ENCODE results near the gene SSBP3.

DNA sequence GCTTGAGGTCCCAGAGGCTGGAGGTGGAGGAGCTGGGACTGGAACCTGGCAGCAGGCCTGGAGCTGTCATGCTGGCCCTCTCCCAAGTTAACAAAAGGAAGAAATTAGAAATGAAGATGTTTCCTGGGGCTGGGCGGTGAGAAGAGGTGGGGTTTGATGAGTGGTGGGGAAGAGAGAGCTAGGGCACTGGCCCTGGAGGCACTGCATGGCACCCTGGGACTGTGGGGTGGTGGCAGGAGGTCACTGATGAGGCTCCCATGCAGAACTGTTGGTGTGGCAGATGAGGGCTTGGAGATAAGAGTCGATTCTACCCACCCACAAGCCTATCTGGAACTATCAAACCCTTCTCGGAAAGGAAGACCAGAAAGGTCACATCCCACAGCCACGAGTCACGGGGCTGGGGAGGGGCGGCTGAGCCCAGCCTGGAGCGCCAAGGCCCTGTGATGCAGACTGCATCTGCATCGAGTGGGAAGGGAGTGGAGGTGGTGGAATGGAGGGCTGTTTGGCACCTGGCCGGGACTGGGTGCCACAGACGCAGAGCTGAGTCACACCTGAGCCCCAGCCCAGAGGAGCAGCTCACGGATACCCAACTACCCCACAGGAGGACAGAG lies 176.8 kb downstream of the SSBP3 start:
- TF ChIP-seq CTCF (IDR thresholded peaks at IDR 0.05; ENCODE audit: insufficient read depth, low read length) = no peak
- no peak for TF ChIP-seq POLR2AphosphoS5 (IDR thresholded peaks at IDR 0.05; ENCODE audit: low read depth)
- TF ChIP-seq GABPA (IDR thresholded peaks at IDR 0.05; ENCODE audit: low read depth) = no peak
- TF ChIP-seq REST (IDR thresholded peaks at IDR 0.05; ENCODE audit: insufficient replicate concordance, low read depth) = no peak

Data from HL-60 (cell line).